ENCODE data around the gene VAV2.

The VAV2 gene

DNA sequence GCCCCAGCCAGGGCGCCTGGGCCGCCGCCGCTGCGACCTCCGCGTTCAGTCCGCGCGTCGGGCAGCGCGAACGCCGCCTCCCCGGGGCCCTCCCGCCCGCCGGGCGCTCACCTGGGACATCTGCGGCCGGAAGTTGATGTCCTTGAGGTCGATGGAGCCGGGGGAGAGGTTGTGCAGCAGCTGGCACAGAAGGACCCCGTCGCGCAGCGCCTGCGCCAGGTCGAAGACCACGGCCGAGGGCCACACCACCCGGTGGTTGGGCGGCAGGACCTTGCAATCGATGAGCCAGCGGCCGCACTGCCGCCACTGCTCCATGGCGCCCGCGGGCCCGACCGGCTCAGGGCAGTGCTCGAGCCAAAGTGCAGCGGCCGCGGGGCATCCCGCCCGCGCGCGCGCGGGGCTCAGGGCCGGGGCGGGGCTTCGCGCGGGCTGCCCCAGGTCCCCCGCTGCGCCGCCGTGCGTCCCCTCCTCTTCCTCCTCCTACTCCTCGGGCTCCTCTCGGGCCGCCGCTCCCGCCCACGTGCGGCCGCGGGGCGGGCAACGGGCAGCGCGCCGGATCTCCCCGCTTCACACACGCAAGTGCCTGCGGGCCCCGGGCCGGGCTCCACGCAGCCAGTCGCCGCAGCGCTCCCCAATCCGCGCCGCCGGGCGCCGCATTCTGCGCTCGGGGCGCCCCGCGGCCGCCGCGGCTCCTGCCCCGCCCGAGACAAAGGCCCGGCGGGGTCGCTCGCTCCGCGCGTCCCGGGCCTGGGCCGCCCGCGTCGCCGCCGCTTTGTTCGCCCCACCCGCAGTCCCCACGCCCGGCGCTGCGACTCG is at the start of gene VAV2:
TSS of gene VAV2 (minus strand) at position 361 of the 816 bp plus-strand sequence. CDS start at position 315, 46 bp downstream.
- peak; percentile 75 for DNase-seq

DNA sequence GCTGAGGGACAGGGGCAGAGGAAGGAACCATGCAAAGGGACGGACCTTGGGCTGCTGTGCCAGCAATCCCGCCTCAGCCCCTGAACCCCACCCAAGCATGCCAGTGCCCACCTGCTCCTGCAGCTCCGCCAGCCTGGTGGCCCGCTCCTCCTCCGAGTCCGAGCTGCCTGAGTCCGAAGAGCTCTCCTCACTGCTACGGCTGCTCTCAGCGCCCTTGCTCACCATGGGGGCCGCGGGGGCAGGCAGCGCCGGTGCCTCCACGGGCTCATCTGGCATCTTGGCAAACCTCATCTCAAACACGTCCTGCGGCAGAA is 49.5 kb upstream of the VAV2 start:
- no peak for DNase-seq

DNA sequence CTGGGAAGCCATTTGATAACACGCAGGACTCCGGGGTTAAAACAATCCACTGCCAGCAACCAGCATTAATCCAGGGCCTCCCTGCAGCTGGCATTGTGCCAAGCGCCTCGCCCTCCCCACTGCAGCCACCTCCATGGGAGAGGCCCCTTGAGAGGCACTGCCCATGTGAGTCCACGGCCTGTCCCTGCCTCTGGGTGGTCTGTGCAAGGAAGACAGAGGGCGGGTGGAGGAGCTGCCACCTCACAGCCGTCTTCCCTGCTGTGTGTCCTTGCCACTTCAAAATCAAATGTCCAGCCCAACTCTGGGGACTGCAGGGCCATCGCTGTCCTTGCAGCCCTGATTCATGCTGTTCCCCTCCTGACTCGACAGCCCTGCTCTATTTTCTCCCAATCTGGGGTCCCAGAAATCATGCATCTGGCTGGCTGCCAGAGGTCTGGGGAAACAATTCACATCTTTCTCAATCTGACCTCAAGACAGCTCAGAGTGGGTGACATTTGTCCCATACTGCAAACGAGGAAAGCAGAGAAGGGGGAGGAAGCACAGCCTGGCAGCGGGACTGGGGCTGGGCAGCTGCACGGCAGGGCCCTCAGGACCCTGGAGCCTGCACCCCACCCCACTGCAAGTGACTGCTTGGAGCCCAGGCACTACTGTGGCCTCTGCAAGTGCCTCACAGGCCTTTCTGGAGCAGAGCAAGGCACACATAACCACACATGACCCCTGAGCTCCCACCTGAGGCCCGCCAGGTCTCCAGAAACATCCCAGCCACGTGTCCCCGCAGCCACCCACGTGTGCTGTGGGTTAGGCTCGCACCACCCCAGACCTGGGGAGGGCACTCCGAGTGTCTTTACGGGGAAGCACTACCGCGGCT is 48.9 kb upstream of the VAV2 start:
- no peak for DNase-seq

GRCh38 chr9:134040176-134040565 is 48.0 kb upstream of the VAV2 start:
- DNase-seq: no peak

DNA sequence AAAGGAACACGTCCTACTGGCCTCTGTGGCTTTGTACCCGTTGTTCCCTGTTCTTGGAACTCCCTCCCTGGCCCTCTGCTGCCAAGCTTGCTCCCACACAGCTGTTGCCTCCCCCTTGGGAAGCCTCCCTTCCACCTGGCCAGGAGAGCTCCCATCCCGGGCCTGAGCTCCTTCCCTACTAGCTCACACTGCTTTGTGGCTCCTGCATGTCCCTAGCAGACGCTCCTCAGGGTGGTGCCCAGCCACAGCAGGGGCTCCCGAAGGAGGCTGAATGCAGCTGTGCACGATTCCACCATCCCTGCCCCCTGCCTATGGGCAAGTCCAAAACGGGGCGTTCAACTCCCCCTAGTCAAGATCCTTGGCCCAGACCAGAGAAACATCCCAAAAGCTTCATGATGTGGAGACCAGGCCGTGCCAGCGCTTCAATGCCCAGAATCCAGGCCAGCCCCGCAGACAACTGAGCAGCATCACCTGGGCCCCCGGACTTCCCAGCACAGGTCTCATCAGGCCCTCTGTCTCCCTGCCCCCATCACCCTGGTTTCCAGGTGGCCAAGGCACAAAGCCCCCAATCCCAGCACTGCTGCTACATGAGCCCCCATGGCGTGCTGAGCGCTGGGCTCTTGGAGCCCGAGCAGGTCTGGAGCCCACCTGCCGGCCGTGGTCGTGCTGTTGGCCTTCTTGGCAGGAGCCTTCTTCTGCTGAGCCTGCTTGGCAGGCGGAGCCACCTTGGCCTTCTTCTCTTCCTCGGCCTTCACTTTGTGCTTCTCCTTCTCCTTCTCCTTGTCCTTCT is 47.5 kb upstream of the VAV2 start:
- DNase-seq: no peak

- DNase-seq: no peak
Measured at GRCh38 chr9:134037641-134038040, 45.5 kb upstream of the VAV2 start.

DNA sequence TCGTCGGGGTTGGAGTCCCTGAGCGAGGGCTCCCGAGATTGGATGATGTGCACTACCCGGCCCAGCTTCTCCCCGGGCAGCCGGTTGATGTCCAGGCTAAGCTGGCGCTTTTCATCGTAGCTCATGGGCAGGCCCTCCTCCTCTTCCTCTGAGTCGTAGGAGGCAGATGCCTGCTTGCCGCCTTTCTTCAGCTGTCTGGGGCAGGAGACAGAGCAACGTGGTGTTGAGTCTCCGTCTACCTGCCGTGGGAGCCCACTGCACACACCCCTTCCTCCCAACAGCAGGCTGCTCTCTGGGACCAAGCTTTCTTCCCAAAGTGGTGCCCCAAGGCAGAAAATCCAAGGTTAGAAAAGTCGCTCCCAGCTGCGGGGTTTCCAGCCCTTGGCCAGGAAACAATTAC is 44.0 kb upstream of the VAV2 start:
- no peak for DNase-seq

DNA sequence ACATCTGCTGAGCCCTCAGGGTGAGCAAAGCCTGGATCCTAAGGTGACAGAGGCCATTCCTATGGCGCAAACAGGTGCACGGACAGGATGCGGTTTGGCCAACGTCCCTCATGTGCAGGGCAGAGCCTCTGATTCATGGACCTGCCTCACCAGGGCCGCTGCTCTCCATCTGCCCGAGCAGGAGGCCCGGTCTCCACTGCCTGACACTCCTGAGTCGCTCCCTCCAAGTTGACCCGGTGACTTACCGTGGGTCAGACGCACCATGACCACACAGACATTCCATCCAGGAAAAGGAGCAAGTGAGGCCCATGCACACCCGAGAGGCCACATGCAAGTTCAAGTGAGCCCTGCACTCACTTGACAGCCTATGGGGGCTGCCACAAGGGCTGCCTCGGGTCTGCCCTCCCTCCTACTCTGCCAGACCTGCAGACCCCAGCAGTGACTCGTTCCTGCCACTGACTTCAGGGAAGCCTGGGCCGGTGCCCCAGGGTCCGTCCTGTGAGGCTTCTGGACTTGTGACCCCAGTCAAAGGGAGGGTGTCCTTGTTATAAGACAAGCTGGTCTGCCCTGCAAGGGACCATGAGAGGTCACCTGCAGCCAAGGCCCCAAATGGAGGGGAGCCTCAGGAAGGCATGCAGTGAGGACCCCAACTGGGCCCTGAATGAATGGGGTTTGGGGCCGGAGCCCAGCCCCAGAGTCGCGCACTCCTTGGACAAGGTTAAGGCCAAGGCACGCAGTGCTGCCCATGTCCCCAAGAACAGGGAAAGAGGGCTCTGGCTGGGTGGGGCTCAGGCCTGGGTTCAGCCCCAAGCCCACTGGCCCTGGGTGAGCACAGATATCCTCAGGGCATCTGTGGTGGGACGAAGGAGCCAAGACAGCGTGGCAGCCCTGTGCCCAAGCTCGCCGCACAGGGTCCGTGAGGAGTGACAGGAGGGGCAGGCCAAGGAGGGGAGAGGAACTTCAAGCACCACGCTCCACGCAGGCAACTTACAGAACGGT is 43.2 kb upstream of the VAV2 start:
- DNase-seq: no peak

- no peak for DNase-seq
Measured at GRCh38 chr9:134034215-134035040, 42.3 kb upstream of the VAV2 start.

DNA sequence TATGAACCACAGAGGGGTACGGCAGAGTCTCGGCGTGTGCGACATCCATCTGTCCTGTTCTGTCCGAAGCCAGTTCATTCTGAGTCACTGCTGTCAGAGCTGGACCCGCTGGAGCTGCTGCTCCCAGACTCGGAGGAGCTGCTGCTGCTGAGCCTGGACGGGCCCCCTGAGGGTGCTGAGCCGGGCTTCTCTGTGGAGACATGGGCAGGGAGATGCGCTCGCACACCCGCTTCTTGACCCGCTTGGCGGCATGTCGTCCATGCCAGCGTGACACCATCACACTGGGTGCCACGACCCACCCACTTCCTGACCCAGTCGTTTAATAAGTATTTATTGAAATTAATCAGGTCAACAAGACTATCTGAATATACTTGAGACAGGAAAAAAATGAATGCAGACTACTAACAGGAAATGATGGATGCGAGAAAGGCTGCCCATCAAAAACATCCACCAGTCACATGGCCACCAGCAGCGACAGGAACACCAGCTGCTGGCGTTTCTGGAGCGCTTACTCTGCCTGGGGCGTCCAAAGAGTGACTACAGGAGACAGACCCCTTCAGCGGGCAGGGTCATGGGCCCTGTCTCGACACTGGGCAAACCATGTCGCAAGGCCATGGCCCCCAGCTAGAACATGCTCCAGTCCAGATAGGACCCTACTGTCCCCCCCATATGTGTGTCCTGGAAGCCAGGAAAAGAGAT is 41.5 kb upstream of the VAV2 start:
- no peak for DNase-seq

GRCh38 chr9:134032456-134033222 is 40.5 kb upstream of the VAV2 start:
- DNase-seq: no peak

DNA sequence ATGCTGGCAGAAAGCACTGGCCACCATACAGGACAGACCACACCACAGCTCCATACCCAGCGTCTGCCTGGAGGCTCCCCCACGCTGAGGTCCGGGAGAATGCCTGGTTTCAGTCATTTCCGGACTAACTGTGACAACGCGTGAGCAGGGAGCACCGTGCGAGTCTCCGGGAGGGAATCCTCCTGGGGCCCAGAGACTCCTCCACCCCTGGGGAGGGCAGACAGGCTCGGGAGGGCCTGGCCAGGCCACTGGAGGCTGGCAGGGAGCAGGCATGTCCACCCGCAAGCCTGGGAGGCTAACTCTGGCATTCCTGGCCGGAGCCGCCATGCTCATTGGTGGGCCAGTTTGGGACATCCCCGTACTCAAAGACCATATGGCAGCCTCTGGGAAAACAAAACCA is 39.7 kb upstream of the VAV2 start:
- no peak for DNase-seq

DNA sequence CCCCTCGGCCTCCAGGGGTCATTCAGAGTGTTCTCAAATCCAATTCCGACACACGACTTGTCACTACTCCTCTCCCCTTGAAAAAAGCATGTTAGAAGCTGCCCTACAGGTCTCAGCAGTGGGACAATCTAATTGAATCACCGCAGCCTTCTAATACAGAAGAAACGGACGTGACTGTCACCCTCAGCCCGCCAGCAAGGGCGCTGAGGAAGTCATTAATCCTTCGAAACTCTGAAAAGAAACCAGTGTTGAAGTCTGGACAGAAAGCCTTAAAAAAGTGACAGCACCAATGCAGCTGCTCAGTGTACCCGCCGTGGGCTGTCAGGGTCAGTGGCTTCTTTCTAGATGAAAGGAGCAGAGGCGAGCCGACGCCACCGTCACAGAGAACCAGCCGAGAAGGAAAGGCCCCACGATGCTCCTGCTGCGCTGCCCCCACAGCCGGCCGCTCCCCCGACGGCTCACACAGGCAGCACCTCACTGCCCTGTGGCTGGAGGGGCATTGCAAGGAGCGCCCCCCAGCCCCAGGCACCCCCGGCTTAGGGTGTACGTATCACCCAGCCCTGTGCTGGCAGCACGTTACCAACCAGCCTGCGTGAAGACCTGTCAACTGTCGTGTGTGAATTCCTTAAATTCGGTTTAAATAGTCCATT is 38.8 kb upstream of the VAV2 start:
- no peak for DNase-seq

DNA sequence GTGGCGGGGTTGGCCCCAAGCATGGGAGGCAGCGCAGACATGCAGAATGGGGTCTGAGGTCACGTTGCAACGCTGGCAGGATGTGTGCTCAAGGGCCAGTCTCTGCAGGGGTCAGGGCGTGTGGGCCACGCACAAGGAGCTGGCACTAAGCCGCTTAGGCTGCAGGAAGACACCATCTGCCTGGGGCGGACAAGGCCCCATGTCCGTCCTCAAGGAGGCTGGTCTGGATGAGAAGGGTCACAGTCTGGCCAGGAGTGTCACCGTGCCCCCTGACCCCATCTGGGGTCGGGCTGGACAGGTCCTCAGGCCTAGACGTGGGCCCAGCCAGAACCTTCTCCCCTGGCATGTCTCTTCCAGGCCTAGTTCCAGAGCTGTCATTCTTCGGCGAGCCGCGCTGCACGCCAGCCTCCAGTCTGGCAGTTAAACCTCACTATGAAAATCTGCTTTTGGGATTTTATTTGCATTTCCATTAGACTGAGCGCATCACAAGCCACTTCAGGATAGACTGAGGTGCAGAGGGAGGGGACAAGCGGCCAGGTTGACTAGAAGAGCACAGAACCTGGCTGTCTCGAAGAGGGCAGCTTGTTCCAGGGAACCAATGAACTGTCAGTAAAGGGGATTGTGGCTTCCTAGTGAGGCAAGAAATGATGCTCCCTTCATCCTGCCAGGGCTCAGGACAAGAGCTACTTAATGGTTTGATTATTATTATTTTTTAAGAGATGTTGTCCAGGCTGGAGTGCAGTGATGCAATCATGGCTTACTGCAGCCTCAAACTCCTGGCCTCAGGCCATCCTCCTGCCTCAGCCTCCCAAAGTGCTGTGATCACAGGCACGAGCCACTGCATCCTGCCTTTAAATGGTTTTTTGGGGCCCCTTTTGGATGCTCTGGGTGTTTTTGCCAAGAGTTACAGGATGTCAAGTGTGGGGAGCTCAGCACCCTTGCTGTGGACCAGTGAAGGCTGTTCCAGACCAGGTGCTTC is 37.4 kb upstream of the VAV2 start:
- no peak for DNase-seq

DNA sequence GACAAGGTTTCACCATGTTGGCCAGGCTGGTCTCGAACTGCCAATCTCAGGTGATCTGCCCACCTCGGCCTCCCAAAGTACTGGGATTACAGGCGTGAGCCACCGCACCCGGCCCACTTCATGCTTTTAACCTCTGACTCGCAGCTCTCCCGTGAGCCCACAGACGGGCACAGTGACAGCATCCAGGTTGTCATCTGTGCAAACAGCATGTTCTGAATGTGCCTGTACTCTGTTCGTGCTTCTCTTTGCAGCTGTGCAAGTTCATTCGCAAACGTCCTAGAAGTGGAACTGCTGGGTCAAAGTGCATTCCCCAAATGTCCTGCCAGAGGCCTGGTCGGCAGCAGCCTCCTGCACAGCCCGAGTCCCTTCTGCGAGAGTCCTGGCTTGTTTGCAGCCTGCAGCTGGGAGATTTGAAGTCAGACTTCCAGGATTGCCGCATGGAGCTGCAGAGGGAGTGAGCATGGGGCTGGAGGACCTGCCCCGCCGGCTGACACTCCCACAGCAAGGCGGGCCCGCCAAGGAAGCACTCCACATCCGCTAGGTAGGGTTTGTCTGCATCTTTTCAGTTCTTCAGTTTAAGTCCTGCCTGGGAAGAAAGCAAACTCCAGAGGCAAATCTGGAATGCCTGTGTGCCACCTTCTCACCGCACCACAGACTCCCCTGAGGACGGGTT is 36.6 kb upstream of the VAV2 start:
- no peak for DNase-seq

DNA sequence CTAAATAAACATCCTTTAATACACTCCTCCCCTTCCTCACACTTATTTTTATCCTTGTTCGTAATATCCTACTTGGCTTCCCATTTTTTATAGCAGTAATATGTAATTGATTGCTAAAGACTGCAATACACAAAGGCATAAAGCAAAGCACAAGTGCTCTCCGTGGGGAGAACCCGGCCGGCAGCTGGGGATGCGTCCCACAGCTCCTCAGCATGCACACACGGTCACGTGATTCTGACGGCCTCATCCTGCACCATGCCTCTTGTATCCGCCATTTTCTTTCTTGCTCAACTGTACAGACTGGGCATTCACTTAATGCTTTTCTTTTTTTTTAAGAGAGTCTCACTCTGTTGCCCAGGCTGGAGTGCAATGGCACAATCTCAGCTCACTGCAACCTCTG is 36.0 kb upstream of the VAV2 start:
- no peak for DNase-seq

DNA sequence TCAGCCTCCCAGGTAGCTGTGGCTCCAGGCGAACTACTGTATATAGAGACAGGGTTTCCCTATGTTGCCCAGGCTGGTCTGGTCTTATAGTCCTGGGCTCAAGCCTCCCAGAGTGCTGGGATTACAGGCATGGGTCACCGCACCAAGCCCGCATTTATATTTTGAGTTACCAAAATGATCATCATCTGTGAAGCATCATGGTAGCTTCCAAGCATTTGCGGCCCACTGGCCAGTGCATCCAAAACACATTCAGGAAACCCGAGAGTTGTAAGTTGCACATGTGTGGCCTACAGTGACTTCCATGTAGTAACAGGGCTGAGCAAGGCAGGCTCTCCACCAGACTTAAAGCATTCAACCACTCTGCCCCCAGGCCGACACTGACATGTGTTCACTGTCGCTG is 35.4 kb upstream of the VAV2 start:
- no peak for DNase-seq

Data from activated CD8-positive, alpha-beta memory T cell treated with anti-CD3 and anti-CD28 coated beads, Interleukin-2, amount 50 U/mL, for 48 hours (primary cell).